ENCODE data around the gene CYBC1.
"Not testable (repeated sequence)": the region's sequence is repeated elsewhere in the genome, so short reads cannot be mapped to it uniquely, and the experiment has no call there.

The CYBC1 gene

GRCh38 chr17:82434216-82434565 is 16.4 kb downstream of the CYBC1 start:
- no peak for DNase-seq (ENCODE audit: low read depth)

- DNase-seq (ENCODE audit: low read depth): no peak
These were observed 16.9 kb downstream of the CYBC1 start for GRCh38 chr17:82433560-82434215.

GRCh38 chr17:82432017-82432416 is 18.5 kb downstream of the CYBC1 start:
- no peak for DNase-seq (ENCODE audit: low read depth)

GRCh38 chr17:82429824-82430223 is 20.7 kb downstream of the CYBC1 start:
- no peak for DNase-seq (ENCODE audit: low read depth)

- no peak for DNase-seq (ENCODE audit: low read depth)
These were observed 22.0 kb downstream of the CYBC1 start for GRCh38 chr17:82428546-82428945.

- DNase-seq (ENCODE audit: low read depth): no peak
These were observed 25.7 kb downstream of the CYBC1 start for GRCh38 chr17:82424863-82425159.

- no peak for DNase-seq (ENCODE audit: low read depth)
These were observed 26.3 kb downstream of the CYBC1 start for GRCh38 chr17:82424001-82424862.

- DNase-seq (ENCODE audit: low read depth): no peak
These were observed 31.0 kb downstream of the CYBC1 start for GRCh38 chr17:82419540-82419939.

GRCh38 chr17:82418001-82418986 is 32.3 kb downstream of the CYBC1 start, which contains the start of the genes HEXD and OGFOD3:
Gene HEXD, plus strand, starts transcription at chr17:82418347. Its CDS starts 1,453 bp downstream, at chr17:82419800.
Gene OGFOD3, minus strand, starts transcription at chr17:82418586. Its CDS starts 101 bp downstream, at chr17:82418485.
- peak; percentile 77 for DNase-seq (ENCODE audit: low read depth)

- DNase-seq (ENCODE audit: low read depth): no peak
These were observed 33.8 kb downstream of the CYBC1 start for GRCh38 chr17:82416771-82417170.

- no peak for DNase-seq (ENCODE audit: low read depth)
These were observed 34.3 kb downstream of the CYBC1 start for GRCh38 chr17:82416264-82416663.

GRCh38 chr17:82415786-82416185 is 34.8 kb downstream of the CYBC1 start:
- no peak for DNase-seq (ENCODE audit: low read depth)

- no peak for DNase-seq (ENCODE audit: low read depth)
These were observed 35.2 kb downstream of the CYBC1 start for GRCh38 chr17:82415336-82415735.

- DNase-seq (ENCODE audit: low read depth): no peak
These were observed 35.8 kb downstream of the CYBC1 start for GRCh38 chr17:82414548-82415281.

GRCh38 chr17:82412535-82413520 is 37.7 kb downstream of the CYBC1 start:
- DNase-seq (ENCODE audit: low read depth): no peak

GRCh38 chr17:82412081-82412480 is 38.5 kb downstream of the CYBC1 start:
- DNase-seq (ENCODE audit: low read depth): not testable (repeated sequence)

- no peak for DNase-seq (ENCODE audit: low read depth)
These were observed 39.0 kb downstream of the CYBC1 start for GRCh38 chr17:82411396-82412053.

GRCh38 chr17:82410014-82410716 is 40.4 kb downstream of the CYBC1 start:
- DNase-seq (ENCODE audit: low read depth): no peak

GRCh38 chr17:82408938-82409318 is 41.6 kb downstream of the CYBC1 start:
- no peak for DNase-seq (ENCODE audit: low read depth)
